AG10803 (cell line): Measurements from ENCODE around the gene ALOX15B.

Experiments used
- DNase-seq: peaks from one replicate; pipeline ENCODE4 v3.0.0; 2010; ENCODE audit warnings: low read depth
- H3K4me3 ChIP-seq: 2 replicates; pipeline ENCODE4 v1.5.1; 2011; ENCODE audit warnings: mild to moderate bottlenecking, low read length, control low read depth
- TF ChIP-seq, protein P1 (sequence below): conservative IDR thresholded peaks from 2 replicates; pipeline ENCODE4 v1.5.1; 2011; ENCODE audit warnings: mild to moderate bottlenecking, low read length, control low read depth, inconsistent platforms

The ALOX15B gene

DNA sequence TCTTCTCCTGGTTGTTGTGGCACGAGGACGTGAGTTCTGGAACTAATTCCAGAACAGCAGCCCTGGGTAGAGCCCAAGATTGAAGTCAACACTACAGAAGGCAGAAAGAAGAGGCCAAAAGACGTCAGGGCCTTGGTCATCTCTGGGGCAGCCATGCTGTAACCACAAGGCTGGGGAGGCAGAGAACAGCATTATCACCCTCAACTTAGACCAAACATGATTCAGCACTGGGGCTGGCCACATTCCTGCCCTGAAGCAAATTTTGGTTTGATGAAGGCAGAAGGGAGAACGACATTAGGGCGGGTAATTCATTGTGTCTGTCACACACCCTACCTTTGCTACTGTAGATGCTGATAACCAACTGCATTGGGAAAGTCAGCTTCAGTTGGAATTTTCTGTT, 9.7 kb upstream of the ALOX15B start:
- TF ChIP-seq, protein P1, sequence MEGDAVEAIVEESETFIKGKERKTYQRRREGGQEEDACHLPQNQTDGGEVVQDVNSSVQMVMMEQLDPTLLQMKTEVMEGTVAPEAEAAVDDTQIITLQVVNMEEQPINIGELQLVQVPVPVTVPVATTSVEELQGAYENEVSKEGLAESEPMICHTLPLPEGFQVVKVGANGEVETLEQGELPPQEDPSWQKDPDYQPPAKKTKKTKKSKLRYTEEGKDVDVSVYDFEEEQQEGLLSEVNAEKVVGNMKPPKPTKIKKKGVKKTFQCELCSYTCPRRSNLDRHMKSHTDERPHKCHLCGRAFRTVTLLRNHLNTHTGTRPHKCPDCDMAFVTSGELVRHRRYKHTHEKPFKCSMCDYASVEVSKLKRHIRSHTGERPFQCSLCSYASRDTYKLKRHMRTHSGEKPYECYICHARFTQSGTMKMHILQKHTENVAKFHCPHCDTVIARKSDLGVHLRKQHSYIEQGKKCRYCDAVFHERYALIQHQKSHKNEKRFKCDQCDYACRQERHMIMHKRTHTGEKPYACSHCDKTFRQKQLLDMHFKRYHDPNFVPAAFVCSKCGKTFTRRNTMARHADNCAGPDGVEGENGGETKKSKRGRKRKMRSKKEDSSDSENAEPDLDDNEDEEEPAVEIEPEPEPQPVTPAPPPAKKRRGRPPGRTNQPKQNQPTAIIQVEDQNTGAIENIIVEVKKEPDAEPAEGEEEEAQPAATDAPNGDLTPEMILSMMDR = no peak
- H3K4me3 ChIP-seq = no peak overlapping the region
- peak; percentile 23 for DNase-seq

DNA sequence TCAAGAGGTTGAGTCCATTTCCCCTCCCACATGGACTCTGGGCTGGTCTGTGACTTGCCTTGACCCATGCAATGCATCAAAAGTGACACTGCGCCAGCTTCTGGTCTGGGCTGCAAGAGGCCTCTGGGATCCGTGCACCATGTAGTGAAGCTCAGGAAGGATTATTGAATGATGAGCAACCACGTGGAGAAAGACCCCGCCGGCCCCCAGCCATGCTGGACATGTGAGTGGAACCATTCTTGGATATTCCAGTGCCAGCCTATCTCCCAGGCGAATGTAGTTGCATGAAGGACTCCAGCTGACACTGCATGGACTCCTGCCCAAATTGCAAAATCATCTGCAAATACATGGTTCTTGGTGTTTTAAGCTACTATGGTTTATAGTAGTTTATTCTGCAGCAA, 7.6 kb upstream of the ALOX15B start:
- H3K4me3 ChIP-seq = no peak overlapping the region
- TF ChIP-seq, protein P1 = no peak
- DNase-seq = no peak

DNA sequence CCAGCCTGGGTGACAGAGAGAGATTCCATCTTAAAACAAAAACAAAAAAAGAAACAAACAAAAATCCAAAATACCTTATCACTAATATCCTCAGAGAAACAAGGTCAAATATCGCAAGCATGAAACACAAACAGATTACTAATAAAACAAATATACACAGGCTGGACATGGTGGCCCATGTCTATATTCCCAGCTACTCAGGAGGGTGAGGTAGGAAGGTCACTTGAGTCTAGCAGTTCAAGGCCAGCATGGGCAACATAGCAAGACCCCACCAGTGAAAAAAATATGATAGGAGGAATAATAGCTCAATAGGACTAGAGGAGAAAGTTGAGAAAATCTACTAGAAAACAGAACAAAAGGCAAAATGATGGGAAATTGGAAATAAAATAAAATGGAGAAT, 6.9 kb upstream of the ALOX15B start:
- H3K4me3 ChIP-seq = no peak overlapping the region
- TF ChIP-seq, protein P1 = no peak
- DNase-seq = no peak

DNA sequence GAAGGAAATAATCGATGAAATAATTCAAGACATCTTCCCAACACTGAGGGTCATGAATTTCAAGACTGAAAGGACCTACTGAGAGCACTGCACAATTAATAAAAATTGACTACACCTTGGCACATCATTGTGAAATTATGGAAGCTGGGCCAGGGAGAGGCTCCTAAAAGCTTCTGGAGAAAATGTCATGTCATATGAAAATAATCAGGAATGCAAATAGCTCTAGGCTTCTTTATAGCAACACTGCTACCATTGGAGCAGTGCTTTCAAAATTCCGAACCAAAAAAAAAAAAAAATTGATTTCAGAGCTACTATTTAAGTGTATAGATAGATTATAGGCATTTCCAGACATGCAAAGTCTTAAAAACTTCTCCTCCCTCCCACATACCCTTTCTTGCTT, 6.4 kb upstream of the ALOX15B start:
- H3K4me3 ChIP-seq = no peak overlapping the region
- TF ChIP-seq, protein P1 = no peak
- no peak for DNase-seq

DNA sequence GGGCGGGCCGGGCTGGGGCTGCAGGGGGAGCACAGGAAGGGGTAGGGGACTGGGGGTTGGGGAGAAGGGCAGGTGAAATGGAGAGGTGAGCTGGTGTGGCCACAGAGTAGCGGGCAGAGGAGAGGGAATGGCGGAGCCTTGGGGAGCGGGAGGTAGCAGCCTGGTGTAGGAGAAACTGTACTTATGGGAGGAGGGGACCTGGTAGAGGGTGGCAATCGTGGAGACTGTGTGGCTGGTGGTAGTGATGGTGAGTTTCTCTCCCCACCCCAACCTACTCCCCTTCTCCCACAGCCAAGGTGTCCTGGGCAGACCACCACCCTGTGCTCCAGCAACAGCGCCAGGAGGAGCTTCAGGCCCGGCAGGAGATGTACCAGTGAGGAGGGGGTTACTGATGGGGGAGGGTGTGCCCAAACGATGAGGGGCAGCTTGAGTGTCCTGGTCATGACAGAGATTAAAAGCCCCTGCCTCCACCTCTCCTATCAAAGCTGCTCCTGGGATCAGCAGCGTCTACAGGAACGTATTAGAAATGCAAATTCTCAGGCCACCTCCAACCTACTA, 831 bp downstream of the ALOX15B start:
- TF ChIP-seq, protein P1 = no peak
- DNase-seq = no peak
- no peak overlapping the region for H3K4me3 ChIP-seq

DNA sequence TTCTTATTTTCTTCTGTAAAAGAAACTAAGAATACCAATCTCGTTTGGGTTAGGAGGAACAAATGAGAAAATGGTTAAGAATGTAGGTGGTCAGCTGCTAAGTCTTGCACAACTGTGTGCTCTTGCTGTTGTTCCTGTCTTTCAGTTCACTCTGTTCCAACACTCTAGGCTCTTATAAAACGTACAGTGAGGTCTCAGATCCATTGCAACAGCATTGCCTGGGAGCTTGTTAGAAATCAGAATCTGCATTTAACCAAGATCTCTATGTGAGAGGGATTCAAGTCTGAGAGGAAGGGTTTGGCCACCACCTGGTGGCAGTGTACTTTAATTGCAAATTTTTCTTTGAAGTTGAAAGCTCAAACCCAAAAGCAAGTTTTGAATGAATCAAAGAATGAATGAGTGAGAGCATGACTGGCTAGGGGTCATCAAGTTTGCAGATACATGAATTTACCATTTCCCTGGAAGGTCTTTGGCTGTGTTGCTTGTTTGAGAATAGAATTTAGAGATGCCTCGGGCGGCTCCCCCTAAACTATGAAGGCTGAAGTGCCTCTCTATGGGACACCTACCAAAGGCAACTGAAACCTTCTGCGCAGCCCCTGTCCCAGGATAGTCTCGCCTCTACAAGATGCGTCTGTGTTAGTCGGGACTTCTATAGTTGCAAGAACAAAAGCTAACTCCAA, 2.5 kb downstream of the ALOX15B start:
- TF ChIP-seq, protein P1 = peak; percentile 70
- DNase-seq = peak; percentile 75

DNA sequence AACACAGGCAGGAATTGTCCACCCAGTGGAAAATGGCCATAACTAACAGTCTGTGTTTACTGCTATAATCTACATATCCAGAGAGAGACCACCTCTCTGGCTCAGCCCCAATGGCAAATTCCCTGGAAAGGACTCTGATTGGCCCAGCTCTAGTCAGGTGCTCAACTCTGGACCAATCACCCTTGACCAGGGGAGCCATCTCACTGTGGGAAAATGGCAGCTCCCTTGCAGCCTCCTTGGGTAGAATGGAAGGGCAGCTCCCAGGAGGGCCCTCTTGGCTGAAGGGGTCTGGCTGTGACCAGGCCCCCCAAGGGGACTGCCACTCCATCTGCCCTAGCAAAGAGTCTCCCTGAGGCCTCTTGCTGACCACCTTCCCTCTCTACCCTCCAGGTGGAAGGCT, 3.1 kb downstream of the ALOX15B start:
- TF ChIP-seq, protein P1 = no peak
- DNase-seq = no peak
- H3K4me3 ChIP-seq = no peak overlapping the region

More for the DNA sequence above, 2.5 kb downstream of the ALOX15B start:
- H3K4me3 ChIP-seq = no peak overlapping the region
